NB4 (cell line): ENCODE data around the gene SNUPN.

Source experiments
- POLR2A ChIP-seq: IDR thresholded peaks from 2 replicates; pipeline ENCODE4 v1.6.1; 2011; ENCODE audit warnings: mild to moderate bottlenecking; ENCODE audit not compliant: insufficient read length; ENCODE audit errors: extremely low read depth
- TF ChIP-seq, protein P1 (sequence below): IDR thresholded peaks from one replicate; pipeline ENCODE4 v1.5.1; 2012; ENCODE audit warnings: low read depth, low read length

DNA sequence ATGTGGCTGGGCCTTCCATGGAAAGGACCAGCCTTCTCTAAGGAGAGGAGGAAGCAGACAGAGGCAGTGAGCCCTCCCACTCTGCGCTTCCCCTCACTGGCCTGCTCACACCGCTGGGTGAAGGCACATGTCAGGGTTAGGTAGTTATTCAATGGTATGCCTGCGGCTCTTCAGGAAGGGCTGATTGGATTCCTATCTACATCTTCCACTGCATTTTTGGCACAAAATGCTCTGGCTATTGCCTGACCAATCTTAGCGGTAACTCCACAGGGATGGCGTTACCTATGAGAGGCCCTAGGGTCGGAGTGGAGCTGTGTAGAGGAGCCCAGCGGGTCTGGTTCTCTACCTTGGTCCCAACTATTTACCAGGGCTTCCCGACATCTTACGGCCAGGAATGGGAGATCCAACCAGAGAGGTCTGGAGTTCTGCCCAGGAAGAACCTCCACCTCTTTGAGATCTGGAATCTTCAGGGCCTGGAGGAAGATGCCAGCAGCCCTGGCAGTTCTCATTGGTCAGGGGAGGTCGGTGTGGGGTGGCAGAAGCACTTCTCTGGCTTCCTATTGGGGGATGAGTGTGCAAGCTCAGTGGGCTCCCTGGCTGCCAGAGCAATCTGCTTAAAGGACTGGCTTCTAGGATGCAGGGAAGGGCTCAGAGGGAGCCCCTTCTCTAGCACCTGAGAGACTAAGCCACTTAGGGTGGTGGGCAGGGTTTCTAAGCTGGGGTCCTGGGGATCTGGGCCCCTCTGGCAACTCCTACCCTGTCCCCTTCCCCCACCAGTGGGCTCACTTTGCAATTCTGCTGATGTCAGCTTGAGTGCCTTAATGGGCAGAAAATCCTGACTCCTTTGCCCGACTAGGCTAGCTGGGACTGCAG lies 46.4 kb upstream of the SNUPN start:
- TF ChIP-seq POLR2A, result no peak
- TF ChIP-seq, protein P1, sequence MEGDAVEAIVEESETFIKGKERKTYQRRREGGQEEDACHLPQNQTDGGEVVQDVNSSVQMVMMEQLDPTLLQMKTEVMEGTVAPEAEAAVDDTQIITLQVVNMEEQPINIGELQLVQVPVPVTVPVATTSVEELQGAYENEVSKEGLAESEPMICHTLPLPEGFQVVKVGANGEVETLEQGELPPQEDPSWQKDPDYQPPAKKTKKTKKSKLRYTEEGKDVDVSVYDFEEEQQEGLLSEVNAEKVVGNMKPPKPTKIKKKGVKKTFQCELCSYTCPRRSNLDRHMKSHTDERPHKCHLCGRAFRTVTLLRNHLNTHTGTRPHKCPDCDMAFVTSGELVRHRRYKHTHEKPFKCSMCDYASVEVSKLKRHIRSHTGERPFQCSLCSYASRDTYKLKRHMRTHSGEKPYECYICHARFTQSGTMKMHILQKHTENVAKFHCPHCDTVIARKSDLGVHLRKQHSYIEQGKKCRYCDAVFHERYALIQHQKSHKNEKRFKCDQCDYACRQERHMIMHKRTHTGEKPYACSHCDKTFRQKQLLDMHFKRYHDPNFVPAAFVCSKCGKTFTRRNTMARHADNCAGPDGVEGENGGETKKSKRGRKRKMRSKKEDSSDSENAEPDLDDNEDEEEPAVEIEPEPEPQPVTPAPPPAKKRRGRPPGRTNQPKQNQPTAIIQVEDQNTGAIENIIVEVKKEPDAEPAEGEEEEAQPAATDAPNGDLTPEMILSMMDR, result no peak
